GM12878 (cell line): ENCODE results near the gene ARHGAP5. TPM values are rescaled to one million over a fixed set of nuclear protein-coding genes. Genes with fewer than 3 reads are reported as not detected.

Experiments used
- ATAC-seq: fragments of 200-7000 bp; cut with Tn5 transposase; 3 replicates; pipeline ENCODE4 v1.9.1; 2020; ENCODE audit warnings: mild to moderate bottlenecking, moderate library complexity
- BruUV-seq: library from RNA; stranded (reverse); fragments of 400-500 nt; replicated peaks from 2 replicates; lab custom pipeline; 2021; lab: Mats Ljungman, UMichigan
- CTCF ChIA-PET: fragments of 300-600 bp; sonication (Branson Sonifier 250); formaldehyde crosslinking; extraction: SDS; loops from one replicate; lab custom pipeline; 2021; ENCODE audit warnings: inconsistent platforms; lab: Yijun Ruan, JAX
- POLR2A ChIA-PET: fragments of 350-600 bp; formaldehyde crosslinking; extraction: SDS; loops from one replicate; lab custom pipeline; 2021; ENCODE audit warnings: inconsistent platforms; lab: Charles Lee
- RAD21 ChIA-PET: fragments of 300-600 bp; sonication (Branson Sonifier 250); formaldehyde crosslinking; loops from one replicate; lab custom pipeline; 2023; ENCODE audit warnings: antibody characterized with exemption; ENCODE audit not compliant: unreplicated experiment; lab: Charles Lee
- SMC1A ChIA-PET: fragments of 300-600 bp; sonication (Branson Sonifier 250); formaldehyde crosslinking; loops from one replicate; lab custom pipeline; 2023; ENCODE audit not compliant: unreplicated experiment, uncharacterized antibody; lab: Charles Lee
- DNase-seq: peaks from one replicate; pipeline ENCODE4 v3.0.0-alpha.2; 2011; ENCODE audit warnings: low read depth, low spot score
- FAIRE-seq: peaks from 3 replicates; lab custom pipeline; 2011; peaks lifted over from hg19 to GRCh38; lab: Jason Lieb, UNC
- H2AFZ ChIP-seq: 2 replicates; pipeline ENCODE4 v1.6.0; 2011; ENCODE audit warnings: low read depth, low read length, control low read depth; ENCODE audit not compliant: control insufficient read depth
- H3K27ac ChIP-seq: 2 replicates; pipeline ENCODE4 v1.5.1; 2011; ENCODE audit warnings: control low read depth; ENCODE audit not compliant: control insufficient read depth, insufficient read depth
- H3K27me3 ChIP-seq, 2 experiments: replicated peaks in 1 of 2; 2 replicates each; pipeline versions ENCODE4 v1.6.0 to v1.6.1; 2011; ENCODE audit warnings: low read length in 1 of 2; ENCODE audit not compliant: control insufficient read depth in 2 of 2, insufficient read depth in 2 of 2
- H3K36me3 ChIP-seq, 2 experiments: 2 replicates each; pipeline ENCODE4 v1.5.1; 2011; ENCODE audit warnings: low read length in 1 of 2; ENCODE audit not compliant: control insufficient read depth in 2 of 2, insufficient read depth in 2 of 2
- H3K4me1 ChIP-seq: 2 replicates; pipeline ENCODE4 v1.6.1; 2011; ENCODE audit warnings: mild to moderate bottlenecking, low read length, moderate library complexity, mixed read lengths; ENCODE audit not compliant: control insufficient read depth, insufficient read depth
- H3K4me2 ChIP-seq: 2 replicates; pipeline ENCODE4 v1.6.0; 2011; ENCODE audit warnings: control low read depth; ENCODE audit not compliant: control insufficient read depth, insufficient read depth
- H3K4me3 ChIP-seq: fragments of 200-600 bp; sonication (generic); 2 replicates; pipeline ENCODE4 v1.5.1; 2016
- H3K79me2 ChIP-seq: 2 replicates; pipeline ENCODE4 v1.6.0; 2011; ENCODE audit warnings: low read length; ENCODE audit not compliant: control insufficient read depth, insufficient read depth
- H3K9ac ChIP-seq: 2 replicates; pipeline ENCODE4 v1.8.0; 2011; ENCODE audit warnings: low read length, control low read depth, mixed read lengths; ENCODE audit not compliant: control insufficient read depth, insufficient read depth
- H3K9me3 ChIP-seq: replicated peaks from 3 replicates; pipeline ENCODE4 v1.5.1; 2011; ENCODE audit warnings: mild to moderate bottlenecking, low read length; ENCODE audit not compliant: control insufficient read depth, insufficient read depth
- H4K20me1 ChIP-seq: 2 replicates; pipeline ENCODE4 v1.6.0; 2011; ENCODE audit not compliant: control insufficient read depth, insufficient read depth
- FOXM1 ChIP-seq: IDR thresholded peaks from 2 replicates; pipeline ENCODE4 v1.6.1; 2012; ENCODE audit warnings: low read depth, mild to moderate bottlenecking, inconsistent platforms, low read length, moderate library complexity
- GATAD2B ChIP-seq: fragments of 450-650 bp; conservative IDR thresholded peaks from 2 replicates; pipeline ENCODE4 v1.6.1; 2017; ENCODE audit warnings: low read depth, mild to moderate bottlenecking, moderate library complexity
- PAX5 ChIP-seq: IDR thresholded peaks from 2 replicates; pipeline ENCODE4 v1.6.1; 2011; ENCODE audit warnings: low read depth, low read length, borderline replicate concordance
- RB1 ChIP-seq: fragments of 450-650 bp; formaldehyde crosslinking; IDR thresholded peaks from 2 replicates; pipeline ENCODE4 v1.6.1; 2017; ENCODE audit warnings: mild to moderate bottlenecking, borderline replicate concordance
- SIN3A ChIP-seq: IDR thresholded peaks from 2 replicates; pipeline ENCODE4 v1.6.1; 2012; ENCODE audit warnings: low read depth, low read length, improper control_type of control experiment
- SMAD5 ChIP-seq: IDR thresholded peaks from 2 replicates; pipeline ENCODE4 v1.6.1; 2016; ENCODE audit warnings: antibody characterized with exemption, low read depth
- TCF12 ChIP-seq: IDR thresholded peaks from 2 replicates; pipeline ENCODE4 v1.6.1; 2011; ENCODE audit warnings: low read depth, mild to moderate bottlenecking, low read length
- YBX1 ChIP-seq: fragments of 450-650 bp; IDR thresholded peaks from 2 replicates; pipeline ENCODE4 v1.6.1; 2016; ENCODE audit warnings: antibody characterized with exemption
- ZNF207 ChIP-seq: fragments of 450-650 bp; IDR thresholded peaks from 2 replicates; pipeline ENCODE4 v1.6.1; 2014; ENCODE audit warnings: antibody characterized with exemption, mild to moderate bottlenecking, borderline replicate concordance
- ZNF217 ChIP-seq: fragments of 450-650 bp; IDR thresholded peaks from 2 replicates; pipeline ENCODE4 v1.6.1; 2017; ENCODE audit warnings: antibody characterized with exemption, mild to moderate bottlenecking
- ZNF24 ChIP-seq: fragments of 450-650 bp; IDR thresholded peaks from 2 replicates; pipeline ENCODE4 v1.6.1; 2017; ENCODE audit warnings: antibody characterized with exemption, mild to moderate bottlenecking
- ZSCAN29 ChIP-seq: fragments of 450-650 bp; IDR thresholded peaks from 2 replicates; pipeline ENCODE4 v1.6.1; 2017; ENCODE audit warnings: mild to moderate bottlenecking, moderate library complexity
- WGBS: methylation state at CpG from one replicate; pipeline ENCODE4 v1.1.6; 2016; ENCODE audit warnings: low lambda C conversion rate; ENCODE audit not compliant: insufficient replicate concordance, insufficient coverage; ENCODE audit errors: missing lambda C conversion rate; 5-methylcytosine and 5-hydroxymethylcytosine counted together
- in situ Hi-C: fragments of 300-500 bp; cut with MboI; formaldehyde crosslinking; loops from 9 replicates; pipeline ENCODE4 v1.14.3; 2018; ENCODE audit warnings: mixed read lengths
- intact Hi-C: fragments of 100-400 bp; cut with micrococcal nuclease; formaldehyde crosslinking; loops from one replicate; pipeline ENCODE4 v1.14.2; 2022; ENCODE audit not compliant: unreplicated experiment
- polyA plus RNA-seq, 11 experiments: library from polyadenylated mRNA; depleted of rRNA in 4 of 11; unstranded in 6 of 11; stranded (reverse) in 5 of 11; fragments of >200 nt; fragmentation: Nextera tagmentation in 4 of 11; fragmentation: Illumina TruSeq in 1 of 11; extraction: Ambion mirVana in 4 of 11; extraction: Trizol in 1 of 11; gene quantifications; 1 replicate in 1 of 11; 2 replicates in 10 of 11; pipeline versions ENCODE4 v1.2.1 to v1.2.3, GENCODE V29; 2011 to 2016; ENCODE audit warnings: inconsistent platforms in 2 of 11, missing spikeins in 2 of 11, low read depth in 1 of 11
- total RNA-seq, 4 experiments: library from RNA; depleted of rRNA in 3 of 4; stranded (reverse); fragments of >200 nt in 3 of 4; fragmentation: Illumina TruSeq in 1 of 4; extraction: Trizol in 1 of 4; gene quantifications; 2 replicates each; pipeline versions ENCODE4 v1.2.1 to v1.2.3, GENCODE V29; 2013 to 2021
- TF ChIP-seq, protein P1 (sequence below): fragments of 450-650 bp; IDR thresholded peaks from 2 replicates; pipeline ENCODE4 v1.6.1; 2016; ENCODE audit warnings: mild to moderate bottlenecking, moderate library complexity, borderline replicate concordance
- TF ChIP-seq, protein P2 (sequence below): fragments of 450-650 bp; IDR thresholded peaks from 2 replicates; pipeline ENCODE4 v1.6.1; 2017; ENCODE audit warnings: mild to moderate bottlenecking, moderate library complexity

The ARHGAP5 gene
- total and polyA plus RNA-seq, 10 of the 15 experiments (the other 5 are each of a cell fraction or from before 2014, with no cell fraction given): 0.91 to 19.6 (median 7.2) TPM

DNA sequence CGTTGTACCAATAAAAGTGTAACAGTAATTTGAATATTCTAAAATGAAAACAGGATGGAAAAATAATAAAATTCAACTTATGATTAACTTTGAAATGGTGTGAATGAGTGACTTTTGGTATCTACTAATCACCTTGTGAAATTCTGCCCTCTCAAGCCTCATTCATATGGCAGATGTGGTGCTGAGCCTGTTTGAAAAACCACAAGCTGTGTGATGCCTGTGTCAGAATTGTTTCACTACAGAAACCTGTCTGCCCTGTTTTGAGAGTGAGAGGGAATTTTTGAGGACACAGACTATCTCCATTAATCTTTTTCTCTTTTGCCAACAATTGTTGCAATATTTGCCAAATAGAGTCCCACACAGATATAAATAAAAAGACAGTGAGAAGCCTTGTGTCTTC lies 120.8 kb downstream of the ARHGAP5 start (continued):
- TF ChIP-seq RB1 (no peak), GATAD2B (no peak), YBX1 (no peak)
- TF ChIP-seq, protein P1, sequence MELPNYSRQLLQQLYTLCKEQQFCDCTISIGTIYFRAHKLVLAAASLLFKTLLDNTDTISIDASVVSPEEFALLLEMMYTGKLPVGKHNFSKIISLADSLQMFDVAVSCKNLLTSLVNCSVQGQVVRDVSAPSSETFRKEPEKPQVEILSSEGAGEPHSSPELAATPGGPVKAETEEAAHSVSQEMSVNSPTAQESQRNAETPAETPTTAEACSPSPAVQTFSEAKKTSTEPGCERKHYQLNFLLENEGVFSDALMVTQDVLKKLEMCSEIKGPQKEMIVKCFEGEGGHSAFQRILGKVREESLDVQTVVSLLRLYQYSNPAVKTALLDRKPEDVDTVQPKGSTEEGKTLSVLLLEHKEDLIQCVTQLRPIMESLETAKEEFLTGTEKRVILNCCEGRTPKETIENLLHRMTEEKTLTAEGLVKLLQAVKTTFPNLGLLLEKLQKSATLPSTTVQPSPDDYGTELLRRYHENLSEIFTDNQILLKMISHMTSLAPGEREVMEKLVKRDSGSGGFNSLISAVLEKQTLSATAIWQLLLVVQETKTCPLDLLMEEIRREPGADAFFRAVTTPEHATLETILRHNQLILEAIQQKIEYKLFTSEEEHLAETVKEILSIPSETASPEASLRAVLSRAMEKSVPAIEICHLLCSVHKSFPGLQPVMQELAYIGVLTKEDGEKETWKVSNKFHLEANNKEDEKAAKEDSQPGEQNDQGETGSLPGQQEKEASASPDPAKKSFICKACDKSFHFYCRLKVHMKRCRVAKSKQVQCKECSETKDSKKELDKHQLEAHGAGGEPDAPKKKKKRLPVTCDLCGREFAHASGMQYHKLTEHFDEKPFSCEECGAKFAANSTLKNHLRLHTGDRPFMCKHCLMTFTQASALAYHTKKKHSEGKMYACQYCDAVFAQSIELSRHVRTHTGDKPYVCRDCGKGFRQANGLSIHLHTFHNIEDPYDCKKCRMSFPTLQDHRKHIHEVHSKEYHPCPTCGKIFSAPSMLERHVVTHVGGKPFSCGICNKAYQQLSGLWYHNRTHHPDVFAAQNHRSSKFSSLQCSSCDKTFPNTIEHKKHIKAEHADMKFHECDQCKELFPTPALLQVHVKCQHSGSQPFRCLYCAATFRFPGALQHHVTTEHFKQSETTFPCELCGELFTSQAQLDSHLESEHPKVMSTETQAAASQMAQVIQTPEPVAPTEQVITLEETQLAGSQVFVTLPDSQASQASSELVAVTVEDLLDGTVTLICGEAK: no peak

DNA sequence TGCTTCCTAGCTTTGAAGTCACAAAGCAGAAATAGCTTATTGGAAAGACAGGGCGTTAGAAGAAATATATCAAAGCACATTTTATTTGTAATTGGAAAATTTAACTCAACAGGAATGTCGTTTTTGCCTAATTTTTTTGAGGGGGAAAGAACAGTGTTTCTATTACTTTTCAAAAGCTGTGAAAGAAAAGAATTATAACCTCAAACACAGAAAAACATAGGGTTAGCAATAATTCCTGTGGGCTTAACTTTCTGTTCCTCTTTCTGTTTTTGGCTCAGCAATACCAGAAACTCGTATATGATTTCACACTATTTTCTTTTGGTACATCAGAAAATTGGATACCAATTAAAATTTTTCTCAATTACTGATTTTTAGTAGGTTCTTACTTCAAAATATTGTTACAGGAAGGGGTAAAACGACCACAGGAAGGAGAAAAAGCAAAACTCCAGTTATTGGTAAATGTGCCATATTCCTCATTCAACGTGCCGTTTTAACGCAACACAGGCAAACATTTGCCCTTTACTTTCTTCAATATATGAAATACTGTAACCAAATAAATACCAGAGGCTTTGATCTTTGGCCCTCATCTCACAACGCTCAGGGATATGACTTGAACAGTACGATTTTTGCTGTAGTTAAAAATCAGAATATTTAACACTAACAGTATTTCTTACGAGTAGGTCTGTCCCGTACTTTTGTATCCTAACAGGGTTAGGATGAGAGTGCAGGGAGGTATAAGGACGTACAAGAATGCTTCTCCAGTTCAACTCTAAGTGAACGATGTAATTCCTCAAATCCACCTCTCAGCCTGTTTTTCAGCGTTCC lies 123.5 kb downstream of the ARHGAP5 start:
- CTCF ChIA-PET: interaction anchor here (0.8 to 2.6 kb wide), 6 partner anchors 51 to 751 kb away, joined by 3 to 15 read pairs (median 4); no protein-coding TSS in a partner anchor
- Histone ChIP-seq H2AFZ (peak overlapping the region; percentile 74), H3K4me1 (peaks cover 27% of the 10 kb centered on the region), H3K4me2 (peak overlapping the region; percentile 91), H3K9ac (peak overlapping the region; percentile 3), H3K27me3 (no peaks in the 10 kb centered on the region), H3K4me3 (peak overlapping the region; percentile 73), H3K9me3 (no peaks in the 10 kb centered on the region), H3K79me2 (no peaks in the 10 kb centered on the region), H3K36me3 (no peaks in the 10 kb centered on the region), H3K27ac (peak overlapping the region; percentile 34), H4K20me1 (no peaks in the 10 kb centered on the region)
- POLR2A ChIA-PET: interaction anchor here (0.7 to 0.9 kb wide), 2 partner anchors 123 to 169 kb away, joined by 3 to 5 read pairs; partner anchors contain the start of gene ARHGAP5
- SMC1A ChIA-PET: interaction anchor here (0.7 to 3.0 kb wide), 10 partner anchors 15 to 260 kb away, joined by 3 to 13 read pairs (median 4); no protein-coding TSS in a partner anchor
- RAD21 ChIA-PET: interaction anchor here (0.8 to 3.3 kb wide), 5 partner anchors 54 to 127 kb away, joined by 3 to 13 read pairs (median 5); partner anchors contain the start of gene ARHGAP5
- intact Hi-C loops (no loop called here), in situ Hi-C loops (loop anchor here (5.0 kb wide), 1 partner anchor 123 kb away; the partner anchor contains the start of gene ARHGAP5)
- under 1% methylated on average over 14 of the region's 14 CpGs for WGBS
- BruUV-seq: no TSS peak
- FAIRE-seq (no peak), ATAC-seq (peak; percentile 24), DNase-seq (no peak)
- no peak for TF ChIP-seq FOXM1
- peak; percentile 88; the same call in 1 of the 2 replicates for TF ChIP-seq ZNF217
- no peak for TF ChIP-seq ZSCAN29
- TF ChIP-seq GATAD2B: no peak
- TF ChIP-seq ZNF24: peak; percentile 59; the same call in 1 of the 2 replicates
- no peak for TF ChIP-seq SIN3A
- TF ChIP-seq SMAD5: no peak
- TF ChIP-seq PAX5: no peak
- TF ChIP-seq, protein P2, sequence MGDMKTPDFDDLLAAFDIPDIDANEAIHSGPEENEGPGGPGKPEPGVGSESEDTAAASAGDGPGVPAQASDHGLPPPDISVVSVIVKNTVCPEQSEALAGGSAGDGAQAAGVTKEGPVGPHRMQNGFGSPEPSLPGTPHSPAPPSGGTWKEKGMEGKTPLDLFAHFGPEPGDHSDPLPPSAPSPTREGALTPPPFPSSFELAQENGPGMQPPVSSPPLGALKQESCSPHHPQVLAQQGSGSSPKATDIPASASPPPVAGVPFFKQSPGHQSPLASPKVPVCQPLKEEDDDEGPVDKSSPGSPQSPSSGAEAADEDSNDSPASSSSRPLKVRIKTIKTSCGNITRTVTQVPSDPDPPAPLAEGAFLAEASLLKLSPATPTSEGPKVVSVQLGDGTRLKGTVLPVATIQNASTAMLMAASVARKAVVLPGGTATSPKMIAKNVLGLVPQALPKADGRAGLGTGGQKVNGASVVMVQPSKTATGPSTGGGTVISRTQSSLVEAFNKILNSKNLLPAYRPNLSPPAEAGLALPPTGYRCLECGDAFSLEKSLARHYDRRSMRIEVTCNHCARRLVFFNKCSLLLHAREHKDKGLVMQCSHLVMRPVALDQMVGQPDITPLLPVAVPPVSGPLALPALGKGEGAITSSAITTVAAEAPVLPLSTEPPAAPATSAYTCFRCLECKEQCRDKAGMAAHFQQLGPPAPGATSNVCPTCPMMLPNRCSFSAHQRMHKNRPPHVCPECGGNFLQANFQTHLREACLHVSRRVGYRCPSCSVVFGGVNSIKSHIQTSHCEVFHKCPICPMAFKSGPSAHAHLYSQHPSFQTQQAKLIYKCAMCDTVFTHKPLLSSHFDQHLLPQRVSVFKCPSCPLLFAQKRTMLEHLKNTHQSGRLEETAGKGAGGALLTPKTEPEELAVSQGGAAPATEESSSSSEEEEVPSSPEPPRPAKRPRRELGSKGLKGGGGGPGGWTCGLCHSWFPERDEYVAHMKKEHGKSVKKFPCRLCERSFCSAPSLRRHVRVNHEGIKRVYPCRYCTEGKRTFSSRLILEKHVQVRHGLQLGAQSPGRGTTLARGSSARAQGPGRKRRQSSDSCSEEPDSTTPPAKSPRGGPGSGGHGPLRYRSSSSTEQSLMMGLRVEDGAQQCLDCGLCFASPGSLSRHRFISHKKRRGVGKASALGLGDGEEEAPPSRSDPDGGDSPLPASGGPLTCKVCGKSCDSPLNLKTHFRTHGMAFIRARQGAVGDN: no peak
- no peak for TF ChIP-seq ZNF207
- TF ChIP-seq TCF12: no peak
